ENCODE results near the gene FOXD2. TPM values are rescaled to one million over a fixed set of nuclear protein-coding genes. Genes with fewer than 3 reads are reported as not detected.
A peak's percentile ranks its signal among the peaks of the same experiment; 100 is the strongest.

The FOXD2 gene
- total RNA-seq, 4 donors from 2014 or later, result 0.12 to 0.16 TPM; not detected in 2

- ATAC-seq (ENCODE audit: low FRiP score) (peak; percentile 47), DNase-seq (ENCODE audit: low spot score) (no peak)
- TF ChIP-seq, protein P1, sequence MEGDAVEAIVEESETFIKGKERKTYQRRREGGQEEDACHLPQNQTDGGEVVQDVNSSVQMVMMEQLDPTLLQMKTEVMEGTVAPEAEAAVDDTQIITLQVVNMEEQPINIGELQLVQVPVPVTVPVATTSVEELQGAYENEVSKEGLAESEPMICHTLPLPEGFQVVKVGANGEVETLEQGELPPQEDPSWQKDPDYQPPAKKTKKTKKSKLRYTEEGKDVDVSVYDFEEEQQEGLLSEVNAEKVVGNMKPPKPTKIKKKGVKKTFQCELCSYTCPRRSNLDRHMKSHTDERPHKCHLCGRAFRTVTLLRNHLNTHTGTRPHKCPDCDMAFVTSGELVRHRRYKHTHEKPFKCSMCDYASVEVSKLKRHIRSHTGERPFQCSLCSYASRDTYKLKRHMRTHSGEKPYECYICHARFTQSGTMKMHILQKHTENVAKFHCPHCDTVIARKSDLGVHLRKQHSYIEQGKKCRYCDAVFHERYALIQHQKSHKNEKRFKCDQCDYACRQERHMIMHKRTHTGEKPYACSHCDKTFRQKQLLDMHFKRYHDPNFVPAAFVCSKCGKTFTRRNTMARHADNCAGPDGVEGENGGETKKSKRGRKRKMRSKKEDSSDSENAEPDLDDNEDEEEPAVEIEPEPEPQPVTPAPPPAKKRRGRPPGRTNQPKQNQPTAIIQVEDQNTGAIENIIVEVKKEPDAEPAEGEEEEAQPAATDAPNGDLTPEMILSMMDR (IDR thresholded peaks at IDR 0.05), result no peak
Observed at GRCh38 chr1:47487850-47488450, 50.1 kb downstream of the FOXD2 start.

Other genes with a start within 250 kb of the FOXD2 start
- 100 to 1,000 TPM in 1 of 4 donors, 10 to 100 TPM in 2, 1 to 10 TPM in 1; 2.8 to 131 (median 25.3) TPM for gene PDZK1IP1, start 248.0 kb upstream of the FOXD2 start, total RNA-seq
- gene TAL1, start 205.8 kb upstream of the FOXD2 start, total RNA-seq, result 10 to 100 TPM in 1 of 4 donors, 1 to 10 TPM in 3; 2.4 to 21.1 (median 5.1) TPM
- gene STIL, start 123.9 kb upstream of the FOXD2 start, total RNA-seq, result 1 to 10 TPM; 1.0 to 2.2 (median 1.3) TPM
- 100 to 1,000 TPM in 3 of 4 donors, 10 to 100 TPM in 1; 96.9 to 120 (median 112) TPM for gene CMPK1, start 104.3 kb upstream of the FOXD2 start, total RNA-seq
- gene FOXE3, start 21.8 kb upstream of the FOXD2 start, total RNA-seq, result not detected

Data from omental fat pad (tissue), 4 donors.